Astrocyte of the spinal cord (primary cell): ENCODE data around the gene UPK3A.

ENCODE experiments used
- DNase-seq: peaks from one replicate; pipeline ENCODE4 v3.0.0; 2011; ENCODE audit warnings: low read depth, low spot score
- H3K4me3 ChIP-seq: 2 replicates; pipeline ENCODE4 v1.5.1; 2011; ENCODE audit warnings: low read depth, mild to moderate bottlenecking, low read length, moderate library complexity
- CTCF ChIP-seq: IDR thresholded peaks from 2 replicates; pipeline ENCODE4 v1.5.1; 2012; ENCODE audit warnings: low read depth, mild to moderate bottlenecking, low read length, inconsistent platforms
- in situ Hi-C: cut with HindIII; loops from 2 replicates; pipeline ENCODE4 v1.10.0; 2017; ENCODE audit warnings: low sequenced_read_pairs

UPK3A gene

GRCh38 chr22:45238957-45239680 is 45.6 kb upstream of the UPK3A start:
- no peak for TF ChIP-seq CTCF

GRCh38 chr22:45239681-45240051 is 45.1 kb upstream of the UPK3A start:
- peak overlapping the region; percentile 59 for H3K4me3 ChIP-seq
- TF ChIP-seq CTCF, result no peak
- in situ Hi-C loops, result no loop called here
- DNase-seq, result no peak

More at GRCh38 chr22:45238957-45239680, 45.6 kb upstream of the UPK3A start:
- DNase-seq, result no peak
- in situ Hi-C loops, result no loop called here
- no peak overlapping the region for H3K4me3 ChIP-seq

- in situ Hi-C loops, result no loop called here
- H3K4me3 ChIP-seq, result peak overlapping the region; percentile 59
- DNase-seq, result no peak
- TF ChIP-seq CTCF, result no peak
These were observed 44.5 kb upstream of the UPK3A start for GRCh38 chr22:45240104-45240809.

- peak; percentile 48 for DNase-seq
- in situ Hi-C loops, result no loop called here
- TF ChIP-seq CTCF, result no peak
- peak within 1 kb of the TSS; percentile 59 for H3K4me3 ChIP-seq
These were observed 43.7 kb upstream of the UPK3A start, which contains the start of gene KIAA0930 for GRCh38 chr22:45240810-45241631. Gene KIAA0930 (minus strand): TSS chr22:45240894. CDS start chr22:45240703, 191 bp downstream.

- in situ Hi-C loops, result no loop called here
- no peak overlapping the region for H3K4me3 ChIP-seq
- DNase-seq, result no peak
- peak; percentile 23 for TF ChIP-seq CTCF
These were observed 42.0 kb upstream of the UPK3A start for GRCh38 chr22:45242778-45243191.

GRCh38 chr22:45244916-45245315 is 39.8 kb upstream of the UPK3A start:
- no peak for DNase-seq

More at GRCh38 chr22:45244916-45245315, 39.8 kb upstream of the UPK3A start:
- H3K4me3 ChIP-seq, result no peak overlapping the region
- in situ Hi-C loops, result no loop called here
- TF ChIP-seq CTCF, result no peak
